Stimulated activated CD4-positive, alpha-beta T cell treated with anti-CD3 and anti-CD28 coated beads, Interleukin-12 subunit alpha, Interleukin-12 subunit beta, amount 100 ng/mL, for 48 hours (primary cell): ENCODE measurements around the gene BDH2.

Experiments used
- DNase-seq, 3 donors: peaks; one replicate each; pipeline ENCODE4 v3.0.0-alpha.2; 2020; ENCODE audit warnings: low read depth in 2 of 3, low spot score in 1 of 3

Gene BDH2

DNA sequence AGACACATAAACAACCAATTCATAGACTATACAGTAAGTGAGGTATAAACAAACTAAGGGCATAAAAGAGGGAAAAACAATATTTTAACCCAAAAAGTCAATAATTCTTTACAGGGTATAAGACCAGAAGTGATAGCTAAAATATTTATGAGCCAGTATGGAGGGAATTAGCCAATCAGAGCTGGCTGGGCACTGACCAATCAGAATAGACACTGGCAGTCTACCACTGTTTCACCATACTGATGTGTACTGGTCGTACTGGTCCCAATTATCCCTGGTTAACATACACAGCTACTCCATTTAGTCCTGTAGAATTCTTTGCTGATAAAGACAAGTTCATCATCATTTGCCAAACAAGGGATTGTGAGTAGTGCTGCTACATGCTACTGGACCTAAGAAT lies 70.3 kb downstream of the BDH2 start:
- no peak for DNase-seq
